Kidney tubule cell (primary cell): Measurements from ENCODE around the gene CPEB1.

Source experiments
- DNase-seq: peaks from one replicate; pipeline ENCODE4 v3.0.0-alpha.2; 2018; ENCODE audit warnings: low spot score

The CPEB1 gene

GRCh38 chr15:82595203-82595602 is 52.0 kb downstream of the CPEB1 start:
- no peak for DNase-seq

DNA sequence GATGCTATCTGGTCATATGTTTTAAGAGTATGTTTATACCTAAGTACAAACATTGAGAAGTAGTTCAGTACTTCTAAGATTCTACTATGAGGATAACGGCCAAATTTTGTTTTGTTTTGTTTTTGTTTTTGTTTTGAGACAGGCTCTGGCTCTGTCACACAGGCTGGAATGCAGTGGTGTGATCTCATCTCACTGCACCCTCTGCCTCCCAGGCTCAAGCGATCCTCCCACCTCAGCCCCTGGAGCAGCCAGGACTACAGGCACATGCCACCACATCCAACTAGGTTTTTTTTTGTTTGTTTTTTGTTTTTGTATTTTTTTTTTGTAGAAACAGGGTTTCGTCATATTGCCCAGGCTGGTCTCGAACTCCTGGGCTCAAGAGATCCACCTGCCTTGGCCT is 59.4 kb downstream of the CPEB1 start:
- DNase-seq = no peak

DNA sequence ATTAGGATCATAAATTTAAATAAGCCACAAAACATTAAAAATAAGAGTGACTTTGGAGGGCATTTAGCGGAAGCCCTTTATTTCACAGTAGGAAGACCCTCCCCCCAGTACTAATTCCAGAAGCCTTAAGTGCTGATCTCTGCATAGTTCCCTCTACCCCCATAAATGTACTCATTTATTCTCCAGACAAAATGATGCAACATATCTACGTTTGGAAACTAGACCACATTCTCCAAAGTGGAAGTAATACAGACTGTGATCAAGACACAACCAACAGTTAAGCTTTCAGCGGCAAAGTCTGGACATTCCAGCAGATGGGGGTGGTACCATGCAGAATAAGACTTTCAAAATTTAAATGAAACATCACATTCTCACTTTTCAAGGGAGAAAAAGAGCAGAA is 62.1 kb downstream of the CPEB1 start:
- DNase-seq = peak; percentile 8

GRCh38 chr15:82580713-82581112 is 66.5 kb downstream of the CPEB1 start:
- DNase-seq = no peak

DNA sequence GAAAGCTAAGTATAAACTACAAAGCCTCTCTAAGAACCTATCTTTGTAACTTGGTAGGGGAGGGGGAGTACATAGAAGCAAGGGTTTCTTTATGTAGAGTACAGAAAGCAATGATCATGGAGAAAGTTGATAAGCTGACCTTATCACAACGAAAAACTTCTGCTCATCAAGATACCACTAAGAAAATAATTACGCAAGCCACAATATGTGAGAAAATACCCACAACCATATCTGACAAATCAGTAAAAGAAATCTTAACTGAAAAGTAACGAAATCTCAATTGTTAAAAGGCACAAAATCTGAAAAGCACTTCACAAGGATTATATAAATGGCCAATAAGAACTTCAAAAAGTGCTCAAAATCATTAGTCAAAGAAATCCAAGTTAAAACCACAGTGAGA is 71.8 kb downstream of the CPEB1 start:
- DNase-seq = no peak

DNA sequence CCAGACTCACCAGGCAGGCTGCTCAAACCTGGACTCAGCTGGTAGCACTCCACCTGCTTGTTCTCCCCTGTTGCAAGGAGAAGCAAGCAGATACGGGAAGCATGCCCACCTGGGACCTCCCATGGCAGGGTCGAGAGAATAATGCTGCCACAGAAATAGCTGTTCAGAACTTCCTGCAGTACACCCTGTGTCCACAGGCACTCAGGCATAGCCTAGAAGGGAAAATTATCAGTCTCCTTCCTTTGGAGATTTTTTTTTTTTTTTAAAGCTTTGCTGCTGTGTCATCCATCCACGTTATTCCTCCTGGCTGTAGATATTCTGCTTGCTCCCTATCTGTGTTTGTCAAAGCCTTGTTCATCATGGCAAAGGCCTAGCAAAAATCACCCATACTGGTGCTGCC is 74.2 kb downstream of the CPEB1 start:
- DNase-seq = peak; percentile 30

GRCh38 chr15:82572311-82572710 is 74.9 kb downstream of the CPEB1 start:
- peak; percentile 22 for DNase-seq

DNA sequence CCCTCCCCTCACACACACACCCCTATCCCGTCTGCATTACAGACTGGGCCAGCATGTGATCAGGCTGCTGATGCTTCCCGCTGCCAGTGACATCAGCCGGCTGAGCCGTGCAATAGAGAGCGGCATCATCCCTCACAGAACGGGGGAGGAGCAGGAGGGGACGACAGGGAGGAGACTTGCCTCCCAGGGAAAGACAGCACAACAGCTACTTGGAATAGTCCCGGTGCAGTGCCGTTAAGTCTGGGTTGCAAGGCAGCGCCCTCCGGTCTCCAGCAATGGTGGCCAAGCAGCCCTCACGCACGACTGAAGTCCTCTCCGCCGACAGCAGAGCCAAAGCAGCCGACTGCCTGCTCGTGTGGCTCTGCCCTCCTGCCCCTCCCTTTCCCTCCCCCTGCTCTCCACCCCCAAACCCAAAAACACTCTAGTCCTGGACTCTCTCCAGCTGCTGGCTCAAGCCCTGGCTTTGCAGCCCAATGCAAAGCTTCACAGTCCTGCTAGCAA is 75.4 kb downstream of the CPEB1 start:
- DNase-seq = peak; percentile 64

DNA sequence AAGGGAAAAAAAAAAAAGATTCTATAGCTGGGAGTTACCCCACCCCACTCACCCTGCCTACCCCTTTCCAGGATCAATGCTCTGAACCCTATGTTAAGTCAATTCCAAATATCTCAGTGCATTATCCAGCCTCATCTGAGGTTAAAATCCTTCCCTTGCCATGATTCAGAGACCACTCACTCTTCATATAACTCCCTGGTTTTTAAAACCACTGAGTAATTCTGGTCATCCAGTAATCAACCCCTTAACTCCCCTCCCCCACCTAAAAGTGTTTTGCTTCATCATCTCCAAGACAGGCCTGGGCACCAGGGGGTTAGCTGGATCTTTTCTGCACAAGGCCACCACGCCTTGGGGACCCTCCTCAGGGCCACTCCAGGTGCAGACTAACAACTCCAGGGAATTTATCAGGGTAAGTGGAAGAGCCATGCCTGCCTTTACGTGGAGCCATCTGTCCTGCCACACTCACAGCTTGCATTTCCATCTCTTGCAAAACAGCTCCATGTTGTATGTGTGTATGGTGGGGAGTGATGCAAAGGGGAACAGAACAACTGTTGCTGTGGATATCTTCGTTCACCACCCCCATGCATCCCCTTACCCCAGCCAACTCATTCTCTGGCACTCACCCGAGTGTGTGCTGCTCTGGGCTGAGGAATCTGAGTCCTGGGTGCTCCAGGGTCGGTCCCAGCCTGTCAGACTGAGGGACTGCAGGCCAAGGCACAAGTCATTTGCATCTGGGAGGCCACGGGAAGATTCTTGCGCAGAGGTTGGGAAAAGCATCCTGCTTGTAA is 76.2 kb downstream of the CPEB1 start:
- DNase-seq = peak; percentile 59

DNA sequence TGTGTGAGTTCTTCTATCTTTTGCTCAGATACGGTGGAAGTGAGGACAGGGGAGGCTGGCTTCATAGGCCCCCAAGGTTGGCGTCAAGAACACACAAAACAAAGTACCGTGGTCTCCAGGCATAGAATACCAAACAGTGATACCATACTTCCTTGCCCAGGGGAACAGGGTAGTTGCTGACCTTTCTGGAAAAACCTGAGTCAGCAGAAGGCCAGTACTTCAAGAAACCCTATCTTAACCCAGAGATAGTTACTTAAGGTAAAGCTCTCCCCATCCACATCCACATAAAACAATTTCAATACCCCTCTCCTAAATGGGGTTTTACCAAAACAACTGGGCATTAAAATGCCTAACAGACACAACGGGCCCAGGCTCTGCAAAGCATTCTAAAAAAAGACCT is 77.3 kb downstream of the CPEB1 start:
- no peak for DNase-seq

- DNase-seq = no peak
These were observed 78.2 kb downstream of the CPEB1 start for GRCh38 chr15:82568986-82569385.

- DNase-seq = no peak
These were observed 79.5 kb downstream of the CPEB1 start for GRCh38 chr15:82567661-82568060.

GRCh38 chr15:82566690-82567089 is 80.5 kb downstream of the CPEB1 start:
- peak; percentile 27 for DNase-seq

GRCh38 chr15:82558502-82558901 is 88.7 kb downstream of the CPEB1 start:
- DNase-seq = no peak

- DNase-seq = no peak
These were observed 90.7 kb downstream of the CPEB1 start for GRCh38 chr15:82556315-82557035.

GRCh38 chr15:82554849-82555248 is 92.3 kb downstream of the CPEB1 start:
- peak; percentile 36 for DNase-seq

DNA sequence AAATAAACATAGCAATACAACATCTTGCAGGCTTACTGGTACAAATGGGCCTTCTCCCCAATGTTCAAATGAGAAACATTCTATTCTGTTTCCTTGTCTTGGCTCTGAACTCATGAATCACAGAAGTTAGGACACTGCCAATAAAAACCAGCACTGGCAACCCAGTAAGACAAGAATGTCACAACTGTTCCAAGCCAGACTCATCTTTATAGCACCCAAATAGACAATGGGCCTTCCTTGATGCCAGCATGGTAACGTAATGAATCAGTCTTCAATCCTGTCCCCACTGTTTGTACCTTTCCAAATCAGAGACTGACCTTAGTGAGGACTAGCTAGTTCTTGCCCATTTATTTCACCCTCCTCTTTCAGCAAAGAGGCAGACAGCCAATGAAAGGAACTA is 92.8 kb downstream of the CPEB1 start:
- peak; percentile 36 for DNase-seq

- DNase-seq = no peak
These were observed 93.3 kb downstream of the CPEB1 start for GRCh38 chr15:82553846-82554245.

DNA sequence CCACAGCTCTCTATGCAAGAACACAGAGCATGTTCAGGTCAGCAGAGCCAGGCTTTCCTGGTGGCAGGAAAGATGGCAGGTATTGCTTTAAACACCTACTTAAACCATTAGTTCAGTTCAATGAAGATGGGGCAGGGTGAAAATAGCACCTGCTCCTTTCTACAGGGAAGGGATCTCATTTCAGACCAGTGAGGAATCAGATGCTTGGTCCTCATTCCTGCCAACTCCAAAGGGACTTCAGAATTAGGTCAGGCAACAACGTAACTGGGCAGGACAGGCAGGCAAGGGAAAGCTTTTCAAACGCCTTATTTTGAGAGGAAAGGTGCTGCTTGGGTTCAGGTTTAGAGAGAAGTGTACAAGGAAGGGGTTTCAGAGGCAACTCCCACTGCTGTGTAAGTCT is 94.3 kb downstream of the CPEB1 start:
- DNase-seq = no peak

- peak; percentile 41 for DNase-seq
These were observed 95.4 kb downstream of the CPEB1 start for GRCh38 chr15:82551646-82552247.

GRCh38 chr15:82549199-82549665 is 97.9 kb downstream of the CPEB1 start:
- DNase-seq = no peak

GRCh38 chr15:82548700-82549099 is 98.5 kb downstream of the CPEB1 start:
- DNase-seq = no peak

GRCh38 chr15:82545478-82545877 is 101.7 kb downstream of the CPEB1 start:
- DNase-seq = no peak
